ENCODE measurements around the gene AKAIN1. TPM values are rescaled to one million over a fixed set of nuclear protein-coding genes. Genes with fewer than 3 reads are reported as not detected.
A peak's percentile ranks its signal among the peaks of the same experiment; 100 is the strongest.

Gene AKAIN1
- total and polyA plus RNA-seq, 2 experiments from 2014 or later = not detected

DNA sequence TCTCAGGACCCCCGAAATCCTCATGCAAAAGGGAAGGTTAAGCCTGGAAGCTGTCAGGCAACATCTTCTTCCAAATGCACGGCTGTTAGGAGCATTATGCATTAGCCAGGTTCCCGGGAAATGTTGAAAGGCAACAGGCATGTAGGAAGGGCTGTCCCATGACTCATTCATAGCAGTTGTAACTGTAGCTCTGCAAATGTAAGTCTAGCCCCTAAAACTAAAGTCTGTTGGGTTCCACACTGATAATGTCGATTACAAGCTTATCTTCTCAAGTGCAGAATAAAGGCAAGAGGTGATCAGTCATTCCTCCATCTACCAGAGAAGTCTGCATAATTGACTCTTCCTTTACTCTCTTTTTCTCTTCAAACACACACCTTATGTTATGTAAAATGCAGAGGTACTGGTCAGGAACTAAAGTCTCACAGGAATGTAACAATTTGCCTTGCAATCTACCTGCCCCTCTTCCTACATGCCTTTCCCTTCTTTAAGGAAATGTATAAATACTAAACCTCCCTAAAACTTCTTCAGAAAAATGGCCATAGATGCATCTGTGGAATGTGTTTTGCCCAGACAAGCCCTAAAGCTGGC lies 99.8 kb downstream of the AKAIN1 start:
- no peak overlapping the region for H2AFZ ChIP-seq
- no peaks in the 10 kb centered on the region for H3K27me3 Mint-ChIP-seq (ENCODE audit: insufficient read depth, low read depth, poor library complexity)
- 0 out of 2 replicates have a peak overlapping the region, but pooled peaks have one; percentile 26 for H3K27ac ChIP-seq (ENCODE audit: low read depth)
- H3K36me3 Mint-ChIP-seq (ENCODE audit: low read depth) = no peaks in the 10 kb centered on the region
- H3K27me3 ChIP-seq (ENCODE audit: insufficient read depth) = no peaks in the 10 kb centered on the region
- TF ChIP-seq, protein P1, sequence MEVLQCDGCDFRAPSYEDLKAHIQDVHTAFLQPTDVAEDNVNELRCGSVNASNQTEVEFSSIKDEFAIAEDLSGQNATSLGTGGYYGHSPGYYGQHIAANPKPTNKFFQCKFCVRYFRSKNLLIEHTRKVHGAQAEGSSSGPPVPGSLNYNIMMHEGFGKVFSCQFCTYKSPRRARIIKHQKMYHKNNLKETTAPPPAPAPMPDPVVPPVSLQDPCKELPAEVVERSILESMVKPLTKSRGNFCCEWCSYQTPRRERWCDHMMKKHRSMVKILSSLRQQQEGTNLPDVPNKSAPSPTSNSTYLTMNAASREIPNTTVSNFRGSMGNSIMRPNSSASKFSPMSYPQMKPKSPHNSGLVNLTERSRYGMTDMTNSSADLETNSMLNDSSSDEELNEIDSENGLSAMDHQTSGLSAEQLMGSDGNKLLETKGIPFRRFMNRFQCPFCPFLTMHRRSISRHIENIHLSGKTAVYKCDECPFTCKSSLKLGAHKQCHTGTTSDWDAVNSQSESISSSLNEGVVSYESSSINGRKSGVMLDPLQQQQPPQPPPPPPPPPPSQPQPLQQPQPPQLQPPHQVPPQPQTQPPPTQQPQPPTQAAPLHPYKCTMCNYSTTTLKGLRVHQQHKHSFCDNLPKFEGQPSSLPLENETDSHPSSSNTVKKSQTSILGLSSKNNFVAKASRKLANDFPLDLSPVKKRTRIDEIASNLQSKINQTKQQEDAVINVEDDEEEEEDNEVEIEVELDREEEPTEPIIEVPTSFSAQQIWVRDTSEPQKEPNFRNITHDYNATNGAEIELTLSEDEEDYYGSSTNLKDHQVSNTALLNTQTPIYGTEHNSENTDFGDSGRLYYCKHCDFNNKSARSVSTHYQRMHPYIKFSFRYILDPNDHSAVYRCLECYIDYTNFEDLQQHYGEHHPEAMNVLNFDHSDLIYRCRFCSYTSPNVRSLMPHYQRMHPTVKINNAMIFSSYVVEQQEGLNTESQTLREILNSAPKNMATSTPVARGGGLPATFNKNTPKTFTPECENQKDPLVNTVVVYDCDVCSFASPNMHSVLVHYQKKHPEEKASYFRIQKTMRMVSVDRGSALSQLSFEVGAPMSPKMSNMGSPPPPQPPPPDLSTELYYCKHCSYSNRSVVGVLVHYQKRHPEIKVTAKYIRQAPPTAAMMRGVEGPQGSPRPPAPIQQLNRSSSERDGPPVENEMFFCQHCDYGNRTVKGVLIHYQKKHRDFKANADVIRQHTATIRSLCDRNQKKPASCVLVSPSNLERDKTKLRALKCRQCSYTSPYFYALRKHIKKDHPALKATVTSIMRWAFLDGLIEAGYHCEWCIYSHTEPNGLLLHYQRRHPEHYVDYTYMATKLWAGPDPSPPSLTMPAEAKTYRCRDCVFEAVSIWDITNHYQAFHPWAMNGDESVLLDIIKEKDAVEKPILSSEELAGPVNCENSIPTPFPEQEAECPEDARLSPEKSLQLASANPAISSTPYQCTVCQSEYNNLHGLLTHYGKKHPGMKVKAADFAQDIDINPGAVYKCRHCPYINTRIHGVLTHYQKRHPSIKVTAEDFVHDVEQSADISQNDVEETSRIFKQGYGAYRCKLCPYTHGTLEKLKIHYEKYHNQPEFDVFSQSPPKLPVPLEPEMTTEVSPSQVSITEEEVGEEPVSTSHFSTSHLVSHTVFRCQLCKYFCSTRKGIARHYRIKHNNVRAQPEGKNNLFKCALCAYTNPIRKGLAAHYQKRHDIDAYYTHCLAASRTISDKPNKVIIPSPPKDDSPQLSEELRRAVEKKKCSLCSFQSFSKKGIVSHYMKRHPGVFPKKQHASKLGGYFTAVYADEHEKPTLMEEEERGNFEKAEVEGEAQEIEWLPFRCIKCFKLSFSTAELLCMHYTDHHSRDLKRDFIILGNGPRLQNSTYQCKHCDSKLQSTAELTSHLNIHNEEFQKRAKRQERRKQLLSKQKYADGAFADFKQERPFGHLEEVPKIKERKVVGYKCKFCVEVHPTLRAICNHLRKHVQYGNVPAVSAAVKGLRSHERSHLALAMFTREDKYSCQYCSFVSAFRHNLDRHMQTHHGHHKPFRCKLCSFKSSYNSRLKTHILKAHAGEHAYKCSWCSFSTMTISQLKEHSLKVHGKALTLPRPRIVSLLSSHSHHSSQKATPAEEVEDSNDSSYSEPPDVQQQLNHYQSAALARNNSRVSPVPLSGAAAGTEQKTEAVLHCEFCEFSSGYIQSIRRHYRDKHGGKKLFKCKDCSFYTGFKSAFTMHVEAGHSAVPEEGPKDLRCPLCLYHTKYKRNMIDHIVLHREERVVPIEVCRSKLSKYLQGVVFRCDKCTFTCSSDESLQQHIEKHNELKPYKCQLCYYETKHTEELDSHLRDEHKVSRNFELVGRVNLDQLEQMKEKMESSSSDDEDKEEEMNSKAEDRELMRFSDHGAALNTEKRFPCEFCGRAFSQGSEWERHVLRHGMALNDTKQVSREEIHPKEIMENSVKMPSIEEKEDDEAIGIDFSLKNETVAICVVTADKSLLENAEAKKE (CRISPR knock-in tag; IDR thresholded peaks at IDR 0.05) = peak; percentile 45; the same call in 1 of the 2 replicates
- no peak for TF ChIP-seq CREB1 (CRISPR knock-in tag; IDR thresholded peaks at IDR 0.05; ENCODE audit: low read depth)
- no peak for TF ChIP-seq ZNF114 (CRISPR knock-in tag; IDR thresholded peaks at IDR 0.05)
- no peak for TF ChIP-seq NANOG (IDR thresholded peaks at IDR 0.05; ENCODE audit: borderline replicate concordance)
- peaks cover 14% of the 10 kb centered on the region for H3K4me1 ChIP-seq (ENCODE audit: insufficient read depth)
- 0 out of 3 replicates have a peak, but pooled peaks cover 4% of the 10 kb centered on the region for H3K9me3 Mint-ChIP-seq
- no peaks in the 10 kb centered on the region for H3K79me2 ChIP-seq (replicated peaks; ENCODE audit: insufficient read depth)
- DNase-seq (ENCODE audit: low spot score) = peak; percentile 34
- no peaks in the 10 kb centered on the region for H4K20me1 ChIP-seq (replicated peaks; ENCODE audit: insufficient read depth)
- ATAC-seq = peak; percentile 64
- H3K9me2 ChIP-seq (ENCODE audit: insufficient read depth) = peaks cover 24% of the 10 kb centered on the region
- no peak overlapping the region for H3K4me3 Mint-ChIP-seq
- peaks cover 21% of the 10 kb centered on the region for H3K4me1 Mint-ChIP-seq
- peak overlapping the region; percentile 10 for H3K27ac Mint-ChIP-seq
- H3F3A ChIP-seq (replicated peaks; ENCODE audit: low read depth) = no peaks in the 10 kb centered on the region
- no peaks in the 10 kb centered on the region; the same call in 1 of the 2 replicates for H3K36me3 ChIP-seq (ENCODE audit: insufficient read depth)
- peak overlapping the region; percentile 22 for H3K4me2 ChIP-seq
- no peak overlapping the region for H3K4me3 ChIP-seq

DNA sequence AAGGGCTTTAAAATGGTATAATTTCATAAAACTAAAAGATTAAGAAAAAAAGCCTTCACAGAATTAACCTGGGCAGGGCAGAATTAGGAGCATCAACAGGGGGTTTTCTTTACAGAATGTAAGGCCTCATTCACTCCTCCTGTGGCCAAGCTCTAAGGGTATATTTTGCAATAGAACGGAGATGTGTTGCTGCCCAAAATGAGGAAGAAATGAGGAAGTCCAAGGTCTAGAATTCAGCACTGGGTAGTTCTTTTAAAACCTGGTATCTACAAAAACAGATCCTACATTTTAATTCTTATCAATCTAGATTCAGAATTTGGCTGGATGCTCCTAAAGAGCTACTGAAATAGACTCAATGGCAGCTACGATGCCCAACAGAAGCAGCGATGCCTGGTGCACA lies 101.8 kb downstream of the AKAIN1 start:
- peaks cover 6% of the 10 kb centered on the region; the same call in 2 of the 3 replicates for H3K36me3 Mint-ChIP-seq (ENCODE audit: low read depth)
- ATAC-seq = no peak
- H3K4me2 ChIP-seq = no peak overlapping the region
- TF ChIP-seq ZNF114 (CRISPR knock-in tag; IDR thresholded peaks at IDR 0.05) = no peak
- TF ChIP-seq CREB1 (CRISPR knock-in tag; IDR thresholded peaks at IDR 0.05; ENCODE audit: low read depth) = no peak
- TF ChIP-seq, protein P2, sequence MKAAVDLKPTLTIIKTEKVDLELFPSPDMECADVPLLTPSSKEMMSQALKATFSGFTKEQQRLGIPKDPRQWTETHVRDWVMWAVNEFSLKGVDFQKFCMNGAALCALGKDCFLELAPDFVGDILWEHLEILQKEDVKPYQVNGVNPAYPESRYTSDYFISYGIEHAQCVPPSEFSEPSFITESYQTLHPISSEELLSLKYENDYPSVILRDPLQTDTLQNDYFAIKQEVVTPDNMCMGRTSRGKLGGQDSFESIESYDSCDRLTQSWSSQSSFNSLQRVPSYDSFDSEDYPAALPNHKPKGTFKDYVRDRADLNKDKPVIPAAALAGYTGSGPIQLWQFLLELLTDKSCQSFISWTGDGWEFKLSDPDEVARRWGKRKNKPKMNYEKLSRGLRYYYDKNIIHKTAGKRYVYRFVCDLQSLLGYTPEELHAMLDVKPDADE (IDR thresholded peaks at IDR 0.05) = no peak

More for the DNA sequence above, 101.8 kb downstream of the AKAIN1 start:
- Histone ChIP-seq H3K4me3 (no peak overlapping the region), H3K36me3 (ENCODE audit: insufficient read depth) (no peaks in the 10 kb centered on the region; the same call in 1 of the 2 replicates), H3F3A (replicated peaks; ENCODE audit: low read depth) (no peaks in the 10 kb centered on the region), H3K27ac (ENCODE audit: low read depth) (no peak overlapping the region), H3K9me2 (ENCODE audit: insufficient read depth) (peaks cover 27% of the 10 kb centered on the region), H4K20me1 (replicated peaks; ENCODE audit: insufficient read depth) (no peaks in the 10 kb centered on the region), H2AFZ (0 out of 2 replicates have a peak overlapping the region, but pooled peaks have one; percentile 25), H3K79me2 (replicated peaks; ENCODE audit: insufficient read depth) (no peaks in the 10 kb centered on the region), H3K27me3 (ENCODE audit: insufficient read depth) (no peaks in the 10 kb centered on the region), H3K4me1 (ENCODE audit: insufficient read depth) (peaks cover 14% of the 10 kb centered on the region)
- no peak for DNase-seq (ENCODE audit: low spot score)
- Mint-ChIP-seq H3K9me3 (peaks cover 15% of the 10 kb centered on the region; the same call in 2 of the 3 replicates), H3K27ac (no peak overlapping the region), H3K27me3 (ENCODE audit: insufficient read depth, low read depth, poor library complexity) (no peaks in the 10 kb centered on the region), H3K4me1 (peaks cover 21% of the 10 kb centered on the region), H3K4me3 (no peak overlapping the region)

Measured in GM23338 (cell line).